ENCODE measurements around the gene IL4R.
"Not testable (repeated sequence)": the region's sequence is repeated elsewhere in the genome, so short reads cannot be mapped to it uniquely, and the experiment has no call there.

GRCh38 chr16:27274424-27274874 is 39.3 kb upstream of the IL4R start:
- TF ChIP-seq NR2C2 (IDR thresholded peaks at IDR 0.05; ENCODE audit: borderline replicate concordance, control insufficient read depth, insufficient read length, low read depth); CHD4 (IDR thresholded peaks at IDR 0.05); SIN3A (IDR thresholded peaks at IDR 0.05; ENCODE audit: low read depth, low read length); REST (IDR thresholded peaks at IDR 0.05; ENCODE audit: low read depth, low read length); ZSCAN29 (IDR thresholded peaks at IDR 0.05): not testable (repeated sequence)
